Muscle layer of duodenum (tissue), 2 donors: ENCODE results near the gene PHLDB2.

ENCODE experiments used
- H3K27ac ChIP-seq: one replicate; pipeline ENCODE4 v1.7.0; 2013; ENCODE audit warnings: mild to moderate bottlenecking, low read length
- H3K27me3 ChIP-seq: one replicate; pipeline ENCODE4 v1.7.0; 2013; ENCODE audit warnings: low read depth, mild to moderate bottlenecking, control low read depth, low read length
- H3K36me3 ChIP-seq, 2 donors: one replicate each; pipeline ENCODE4 v1.7.0; 2013; ENCODE audit warnings: low read length in 2 of 2, control low read depth in 1 of 2, mild to moderate bottlenecking in 1 of 2; ENCODE audit not compliant: insufficient read depth in 2 of 2, control insufficient read depth in 1 of 2
- H3K4me1 ChIP-seq, 2 donors: one replicate each; pipeline ENCODE4 v1.7.0; 2013; ENCODE audit warnings: low read length in 2 of 2, mild to moderate bottlenecking in 2 of 2, control low read depth in 1 of 2, moderate library complexity in 1 of 2; ENCODE audit not compliant: insufficient read depth in 2 of 2, control insufficient read depth in 1 of 2
- H3K4me3 ChIP-seq, 2 donors: one replicate each; pipeline ENCODE4 v1.7.0; 2013; ENCODE audit warnings: low read length in 2 of 2, low read depth in 1 of 2, mild to moderate bottlenecking in 1 of 2
- H3K9me3 ChIP-seq, 2 donors: one replicate each; pipeline ENCODE4 v1.7.0; 2013; ENCODE audit warnings: low read length in 2 of 2, control low read depth in 1 of 2, mild to moderate bottlenecking in 1 of 2; ENCODE audit not compliant: control insufficient read depth in 1 of 2
- donor health status: healthy.

Gene PHLDB2

GRCh38 chr3:112012205-112012992 lies 153.3 kb downstream of the PHLDB2 start:
- Histone ChIP-seq H3K9me3 (no peaks in the 10 kb centered on the region), H3K27ac (no peak overlapping the region), H3K36me3 (no peaks in the 10 kb centered on the region), H3K4me3 (no peak overlapping the region), H3K4me1 (peaks cover 0 to 17% of the 10 kb centered on the region in 2 donors), H3K27me3 (no peaks in the 10 kb centered on the region)

- H3K27ac ChIP-seq, result no peak overlapping the region
- peaks cover 0 to 12% of the 10 kb centered on the region in 2 donors for H3K4me1 ChIP-seq
- H3K4me3 ChIP-seq, result no peak overlapping the region
- H3K27me3 ChIP-seq, result no peaks in the 10 kb centered on the region
- no peaks in the 10 kb centered on the region for H3K36me3 ChIP-seq
- H3K9me3 ChIP-seq, result no peaks in the 10 kb centered on the region
Observed at GRCh38 chr3:112013058-112013783, 154.2 kb downstream of the PHLDB2 start.

GRCh38 chr3:112013784-112014143 lies 154.7 kb downstream of the PHLDB2 start:
- Histone ChIP-seq H3K9me3 (no peaks in the 10 kb centered on the region), H3K4me3 (no peak overlapping the region), H3K36me3 (no peaks in the 10 kb centered on the region), H3K27me3 (no peaks in the 10 kb centered on the region), H3K4me1 (peaks cover 0 to 12% of the 10 kb centered on the region in 2 donors), H3K27ac (no peak overlapping the region)

- H3K36me3 ChIP-seq, result no peaks in the 10 kb centered on the region
- H3K27ac ChIP-seq, result no peak overlapping the region
- no peaks in the 10 kb centered on the region for H3K9me3 ChIP-seq
- no peak overlapping the region for H3K4me3 ChIP-seq
- peaks cover 0 to 8% of the 10 kb centered on the region in 2 donors for H3K4me1 ChIP-seq
- no peaks in the 10 kb centered on the region for H3K27me3 ChIP-seq
Observed at GRCh38 chr3:112017091-112017490, 158.0 kb downstream of the PHLDB2 start.

GRCh38 chr3:112018712-112019111 lies 159.6 kb downstream of the PHLDB2 start:
- no peak overlapping the region for H3K27ac ChIP-seq
- no peaks in the 10 kb centered on the region for H3K27me3 ChIP-seq
- H3K9me3 ChIP-seq, result no peaks in the 10 kb centered on the region
- no peak overlapping the region for H3K4me3 ChIP-seq
- H3K36me3 ChIP-seq, result no peaks in the 10 kb centered on the region
- H3K4me1 ChIP-seq, result no peaks in the 10 kb centered on the region

- Histone ChIP-seq H3K36me3 (no peaks in the 10 kb centered on the region), H3K4me1 (no peaks in the 10 kb centered on the region), H3K4me3 (no peak overlapping the region), H3K27me3 (no peaks in the 10 kb centered on the region), H3K9me3 (no peaks in the 10 kb centered on the region), H3K27ac (no peak overlapping the region)
Observed at GRCh38 chr3:112019716-112020115, 160.7 kb downstream of the PHLDB2 start.

- Histone ChIP-seq H3K27ac (no peak overlapping the region), H3K4me3 (no peak overlapping the region), H3K36me3 (no peaks in the 10 kb centered on the region), H3K4me1 (no peaks in the 10 kb centered on the region), H3K27me3 (no peaks in the 10 kb centered on the region), H3K9me3 (no peaks in the 10 kb centered on the region)
Observed at GRCh38 chr3:112020674-112021085, 161.6 kb downstream of the PHLDB2 start.
